ENCODE data around the gene DYSF. TPM values are rescaled to one million over a fixed set of nuclear protein-coding genes. Genes with fewer than 3 reads are reported as not detected.

Gene DYSF
- total RNA-seq, 2 experiments from 2014 or later, result not detected

- POLR2A ChIA-PET, result no interaction called here
- CTCF ChIA-PET, result interaction anchor here (1.8 kb wide), 1 partner anchor 11 kb away, joined by 4 read pairs; no protein-coding TSS in a partner anchor
- H3K36me3 Mint-ChIP-seq, result no peaks in the 10 kb centered on the region
- intact Hi-C loops (cut with micrococcal nuclease), result no loop called here
- no peak for DNase-seq
- no peak overlapping the region for H3K27ac Mint-ChIP-seq
- H3K27me3 Mint-ChIP-seq, result no peaks in the 10 kb centered on the region
- H3K9me3 Mint-ChIP-seq, result no peaks in the 10 kb centered on the region
- no peak overlapping the region for H3K4me3 Mint-ChIP-seq
- H3K4me1 Mint-ChIP-seq (ENCODE audit: low read depth), result no peaks in the 10 kb centered on the region
Measured at GRCh38 chr2:71499691-71500090, 46.3 kb downstream of the DYSF start.

DNA sequence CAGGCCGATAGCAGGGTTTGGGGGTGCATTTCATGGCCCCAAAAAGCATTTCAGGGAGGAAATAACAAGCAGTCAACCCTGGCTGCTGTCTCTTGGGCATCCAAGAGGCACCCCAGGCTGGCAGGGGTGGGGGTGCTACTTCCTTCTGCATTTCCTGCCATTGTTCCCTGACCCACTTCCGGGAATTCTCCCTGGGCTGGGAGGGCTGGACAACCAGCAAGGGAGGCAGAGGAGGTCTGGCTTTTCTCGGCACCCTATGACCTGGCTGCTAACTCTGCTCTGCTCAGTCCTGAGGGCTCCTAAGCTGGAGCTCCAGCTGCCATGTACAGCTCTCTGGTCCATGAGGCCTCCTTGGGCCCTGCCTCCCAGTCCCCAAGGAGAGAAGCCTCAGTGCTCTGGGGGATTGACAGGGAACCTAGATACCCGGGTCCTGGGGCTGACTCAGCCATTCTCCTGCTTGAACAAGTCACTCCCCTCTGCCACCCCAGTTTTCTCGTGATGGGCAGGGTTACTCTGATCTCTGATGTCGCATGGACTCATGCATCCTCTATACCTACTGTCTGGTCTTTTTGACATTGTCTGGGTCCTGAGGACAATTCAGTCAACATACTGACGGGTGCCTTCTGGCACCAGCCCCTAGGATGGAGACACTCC is 47.2 kb downstream of the DYSF start:
- Mint-ChIP-seq H3K27ac (no peak overlapping the region), H3K4me1 (ENCODE audit: low read depth) (no peaks in the 10 kb centered on the region), H3K27me3 (no peaks in the 10 kb centered on the region), H3K9me3 (no peaks in the 10 kb centered on the region), H3K4me3 (no peak overlapping the region), H3K36me3 (no peaks in the 10 kb centered on the region)
- POLR2A ChIA-PET, result no interaction called here
- DNase-seq, result no peak
- CTCF ChIA-PET, result no interaction called here
- intact Hi-C loops (cut with micrococcal nuclease), result no loop called here

DNA sequence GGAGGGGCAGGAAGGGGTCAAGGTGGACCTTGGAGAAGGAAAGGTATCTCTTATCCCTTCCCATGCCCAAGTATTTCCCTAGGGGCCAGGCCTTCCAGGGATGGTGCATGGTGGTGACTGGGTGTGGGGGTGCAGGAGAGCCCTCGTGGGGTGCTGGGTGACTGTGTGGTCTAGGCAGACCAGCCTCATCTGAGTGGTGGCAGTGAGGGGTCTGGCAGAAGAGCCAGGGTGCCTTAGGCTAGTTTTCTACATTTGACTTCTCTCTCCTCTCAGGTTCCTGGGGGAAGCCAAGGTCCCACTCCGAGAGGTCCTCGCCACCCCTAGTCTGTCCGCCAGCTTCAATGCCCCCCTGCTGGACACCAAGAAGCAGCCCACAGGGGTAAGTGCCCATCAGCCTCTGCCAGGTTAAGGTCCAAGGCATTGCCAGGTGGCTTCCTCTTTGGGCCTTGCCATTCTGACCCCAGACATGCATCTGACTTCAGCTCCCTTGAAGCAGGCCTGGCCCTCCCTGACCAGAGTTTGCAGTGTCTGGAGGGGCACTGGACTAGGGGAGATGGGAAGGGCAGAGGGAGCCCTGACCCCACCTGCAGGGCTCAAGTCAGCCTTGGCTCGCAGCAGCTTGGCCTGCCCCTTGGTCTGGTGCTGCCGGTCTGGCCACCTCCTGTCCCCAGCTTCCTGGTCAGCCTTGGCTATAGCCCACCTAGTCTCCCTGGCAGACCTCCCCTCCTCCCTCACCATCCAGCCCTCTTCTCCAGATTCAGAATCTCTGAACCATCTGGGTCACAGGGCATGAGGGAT is 49.8 kb downstream of the DYSF start:
- no peak overlapping the region for H3K4me3 Mint-ChIP-seq
- intact Hi-C loops (cut with micrococcal nuclease), result no loop called here
- no peaks in the 10 kb centered on the region for H3K4me1 Mint-ChIP-seq (ENCODE audit: low read depth)
- ChIA-PET POLR2A (no interaction called here), CTCF (no interaction called here)
- no peak for DNase-seq
- H3K27ac Mint-ChIP-seq, result no peak overlapping the region
- no peaks in the 10 kb centered on the region for H3K36me3 Mint-ChIP-seq
- H3K9me3 Mint-ChIP-seq, result no peaks in the 10 kb centered on the region
- H3K27me3 Mint-ChIP-seq, result no peaks in the 10 kb centered on the region

DNA sequence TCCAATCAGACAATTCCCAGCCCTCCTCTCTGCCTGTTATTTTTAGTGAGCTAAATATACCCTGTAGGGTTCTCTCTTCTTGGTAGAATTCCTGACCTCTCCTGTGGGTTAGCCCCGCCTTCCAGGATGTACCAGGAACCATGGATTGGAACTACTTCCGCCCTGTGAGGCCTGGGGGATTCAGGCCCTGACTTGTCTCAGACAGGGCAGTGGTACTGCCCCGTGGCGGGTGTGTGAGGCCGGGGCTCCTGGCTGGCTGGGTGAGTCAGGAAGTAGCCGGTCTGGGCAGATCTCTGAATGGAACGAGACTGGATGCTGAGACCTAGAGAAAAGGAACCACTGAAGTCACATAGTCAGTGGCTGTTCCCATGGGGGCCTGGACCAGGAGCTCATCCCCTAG is 50.5 kb downstream of the DYSF start:
- no peaks in the 10 kb centered on the region for H3K9me3 Mint-ChIP-seq
- no peak for DNase-seq
- ChIA-PET CTCF (no interaction called here), POLR2A (no interaction called here)
- no peak overlapping the region for H3K27ac Mint-ChIP-seq
- no peaks in the 10 kb centered on the region for H3K36me3 Mint-ChIP-seq
- no peaks in the 10 kb centered on the region for H3K4me1 Mint-ChIP-seq (ENCODE audit: low read depth)
- H3K27me3 Mint-ChIP-seq, result no peaks in the 10 kb centered on the region
- no peak overlapping the region for H3K4me3 Mint-ChIP-seq
- intact Hi-C loops (cut with micrococcal nuclease), result no loop called here

- H3K27ac Mint-ChIP-seq, result no peak overlapping the region
- no peaks in the 10 kb centered on the region for H3K9me3 Mint-ChIP-seq
- H3K36me3 Mint-ChIP-seq, result no peaks in the 10 kb centered on the region
- no peaks in the 10 kb centered on the region for H3K27me3 Mint-ChIP-seq
- ChIA-PET POLR2A (no interaction called here), CTCF (interaction anchor here (1.0 to 9.0 kb wide), 2 partner anchors 12 to 206 kb away, joined by 3 to 195 read pairs; no protein-coding TSS in a partner anchor)
- no peaks in the 10 kb centered on the region for H3K4me1 Mint-ChIP-seq (ENCODE audit: low read depth)
- DNase-seq, result no peak
- intact Hi-C loops (cut with micrococcal nuclease), result no loop called here
- H3K4me3 Mint-ChIP-seq, result no peak overlapping the region
Measured at GRCh38 chr2:71504611-71505010, 51.2 kb downstream of the DYSF start.

GRCh38 chr2:71505086-71505769 is 51.9 kb downstream of the DYSF start:
- no peaks in the 10 kb centered on the region for H3K4me1 Mint-ChIP-seq (ENCODE audit: low read depth)
- CTCF ChIA-PET, result interaction anchor here (1.0 to 9.0 kb wide), 3 partner anchors 11 to 206 kb away, joined by 3 to 195 read pairs (median 8); no protein-coding TSS in a partner anchor
- H3K9me3 Mint-ChIP-seq, result no peaks in the 10 kb centered on the region
- no peaks in the 10 kb centered on the region for H3K36me3 Mint-ChIP-seq
- intact Hi-C loops (cut with micrococcal nuclease), result no loop called here
- no peak for DNase-seq
- no peak overlapping the region for H3K27ac Mint-ChIP-seq
- no peak overlapping the region for H3K4me3 Mint-ChIP-seq
- peaks cover 3% of the 10 kb centered on the region for H3K27me3 Mint-ChIP-seq
- POLR2A ChIA-PET, result no interaction called here

DNA sequence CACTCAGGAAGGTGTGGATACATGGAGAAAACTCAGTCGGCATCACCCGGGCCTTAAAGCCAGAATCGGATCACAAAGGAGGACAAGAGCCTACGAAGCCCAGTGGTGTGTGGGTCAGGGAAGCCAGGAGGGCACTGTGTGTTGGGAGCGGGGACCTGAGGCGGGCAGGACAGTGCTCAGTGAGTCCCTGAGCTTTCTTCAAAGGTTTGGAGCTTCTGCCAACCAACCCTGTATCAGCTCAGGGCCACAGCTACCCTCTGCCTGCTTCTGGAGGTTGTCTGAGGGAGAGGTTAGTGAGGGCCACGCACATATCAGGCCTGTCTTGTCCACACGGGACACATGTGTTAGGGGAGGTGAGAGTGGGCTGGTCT is 52.4 kb downstream of the DYSF start:
- H3K4me1 Mint-ChIP-seq (ENCODE audit: low read depth), result no peaks in the 10 kb centered on the region
- no peak for DNase-seq
- intact Hi-C loops (cut with micrococcal nuclease), result no loop called here
- H3K9me3 Mint-ChIP-seq, result no peaks in the 10 kb centered on the region
- H3K4me3 Mint-ChIP-seq, result no peak overlapping the region
- no peak overlapping the region for H3K27ac Mint-ChIP-seq
- peaks cover 3% of the 10 kb centered on the region for H3K27me3 Mint-ChIP-seq
- POLR2A ChIA-PET, result no interaction called here
- CTCF ChIA-PET, result interaction anchor here (1.0 to 9.0 kb wide), 3 partner anchors 11 to 207 kb away, joined by 3 to 195 read pairs (median 8); no protein-coding TSS in a partner anchor
- H3K36me3 Mint-ChIP-seq, result no peaks in the 10 kb centered on the region

- H3K4me3 Mint-ChIP-seq, result no peak overlapping the region
- H3K27me3 Mint-ChIP-seq, result peaks cover 3% of the 10 kb centered on the region
- H3K4me1 Mint-ChIP-seq (ENCODE audit: low read depth), result no peaks in the 10 kb centered on the region
- H3K36me3 Mint-ChIP-seq, result no peaks in the 10 kb centered on the region
- intact Hi-C loops (cut with micrococcal nuclease), result no loop called here
- CTCF ChIA-PET, result interaction anchor here (2.1 to 9.0 kb wide), 2 partner anchors 46 to 208 kb away, joined by 8 to 195 read pairs; no protein-coding TSS in a partner anchor
- no peak overlapping the region for H3K27ac Mint-ChIP-seq
- POLR2A ChIA-PET, result no interaction called here
- H3K9me3 Mint-ChIP-seq, result no peaks in the 10 kb centered on the region
- DNase-seq, result no peak
Measured at GRCh38 chr2:71506222-71507153, 53.1 kb downstream of the DYSF start.

DNA sequence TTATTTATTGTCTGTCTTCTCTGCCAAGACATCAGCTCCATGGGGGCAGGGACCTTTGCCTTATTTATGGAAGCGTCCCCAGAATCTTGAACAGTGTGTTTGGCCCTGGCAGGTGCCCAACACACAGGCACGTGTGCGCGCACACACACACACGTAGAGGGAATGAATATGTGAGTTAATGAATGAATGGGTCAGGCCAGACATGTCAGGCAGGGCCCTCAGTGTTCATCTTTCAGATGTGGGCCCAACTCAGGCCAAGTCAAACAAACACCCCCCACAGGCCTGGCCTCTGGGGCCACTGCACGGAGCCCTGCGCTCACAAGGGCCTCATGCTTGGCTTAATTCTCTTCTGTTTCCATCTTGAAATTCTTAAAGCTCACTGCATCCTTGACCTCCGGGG is 54.1 kb downstream of the DYSF start:
- CTCF ChIA-PET, result interaction anchor here (7.5 to 9.0 kb wide), 2 partner anchors 47 to 209 kb away, joined by 61 to 195 read pairs; no protein-coding TSS in a partner anchor
- Mint-ChIP-seq H3K9me3 (no peaks in the 10 kb centered on the region), H3K27me3 (peaks cover 3% of the 10 kb centered on the region), H3K36me3 (no peaks in the 10 kb centered on the region), H3K27ac (no peak overlapping the region), H3K4me1 (ENCODE audit: low read depth) (no peaks in the 10 kb centered on the region), H3K4me3 (no peak overlapping the region)
- POLR2A ChIA-PET, result no interaction called here
- intact Hi-C loops (cut with micrococcal nuclease), result no loop called here
- DNase-seq, result no peak

GRCh38 chr2:71510196-71510807 is 56.9 kb downstream of the DYSF start:
- no peak overlapping the region for H3K4me3 Mint-ChIP-seq
- peak; percentile 77 for DNase-seq
- H3K9me3 Mint-ChIP-seq, result no peaks in the 10 kb centered on the region
- peaks cover 5% of the 10 kb centered on the region for H3K27me3 Mint-ChIP-seq
- H3K36me3 Mint-ChIP-seq, result no peaks in the 10 kb centered on the region
- POLR2A ChIA-PET, result no interaction called here
- no peaks in the 10 kb centered on the region for H3K4me1 Mint-ChIP-seq (ENCODE audit: low read depth)
- CTCF ChIA-PET, result interaction anchor here (0.5 to 9.0 kb wide), 33 partner anchors 8 to 509 kb away, joined by 3 to 195 read pairs (median 3); no protein-coding TSS in a partner anchor
- H3K27ac Mint-ChIP-seq, result no peak overlapping the region
- intact Hi-C loops (cut with micrococcal nuclease), result loop anchor here (1.0 to 10.0 kb wide), 4 partner anchors 49 to 486 kb away; no protein-coding TSS in a partner anchor

GRCh38 chr2:71510938-71511337 is 57.6 kb downstream of the DYSF start:
- ChIA-PET CTCF (interaction anchor here (0.7 to 9.0 kb wide), 25 partner anchors 12 to 509 kb away, joined by 3 to 195 read pairs (median 3); no protein-coding TSS in a partner anchor), POLR2A (no interaction called here)

More at GRCh38 chr2:71510938-71511337, 57.6 kb downstream of the DYSF start:
- DNase-seq, result no peak
- no peaks in the 10 kb centered on the region for H3K4me1 Mint-ChIP-seq (ENCODE audit: low read depth)
- no peaks in the 10 kb centered on the region for H3K36me3 Mint-ChIP-seq
- no peaks in the 10 kb centered on the region for H3K9me3 Mint-ChIP-seq
- H3K27me3 Mint-ChIP-seq, result peaks cover 8% of the 10 kb centered on the region
- intact Hi-C loops (cut with micrococcal nuclease), result loop anchor here (1.0 to 10.0 kb wide), 4 partner anchors 50 to 486 kb away; no protein-coding TSS in a partner anchor
- H3K27ac Mint-ChIP-seq, result no peak overlapping the region
- no peak overlapping the region for H3K4me3 Mint-ChIP-seq
